Ureter (tissue), 1 donor: Measurements from ENCODE around the gene NDFIP2. TPM values are rescaled to one million over a fixed set of nuclear protein-coding genes. Genes with fewer than 3 reads are reported as not detected.
"Not testable (repeated sequence)": the region's sequence is repeated elsewhere in the genome, so short reads cannot be mapped to it uniquely, and the experiment has no call there.

Experiments
- DNase-seq: peaks from one replicate; pipeline ENCODE4 v3.0.0-alpha.2; 2020; ENCODE audit warnings: low spot score
- total RNA-seq: library from RNA; stranded (reverse); gene quantifications from one replicate; pipeline ENCODE4 v1.2.4, GENCODE V29; 2023
- donor health status: DM: yes; HTN: yes; CAD: no.

The NDFIP2 gene
- total RNA-seq, 1 donor from 2014 or later, result 57.1 TPM

DNA sequence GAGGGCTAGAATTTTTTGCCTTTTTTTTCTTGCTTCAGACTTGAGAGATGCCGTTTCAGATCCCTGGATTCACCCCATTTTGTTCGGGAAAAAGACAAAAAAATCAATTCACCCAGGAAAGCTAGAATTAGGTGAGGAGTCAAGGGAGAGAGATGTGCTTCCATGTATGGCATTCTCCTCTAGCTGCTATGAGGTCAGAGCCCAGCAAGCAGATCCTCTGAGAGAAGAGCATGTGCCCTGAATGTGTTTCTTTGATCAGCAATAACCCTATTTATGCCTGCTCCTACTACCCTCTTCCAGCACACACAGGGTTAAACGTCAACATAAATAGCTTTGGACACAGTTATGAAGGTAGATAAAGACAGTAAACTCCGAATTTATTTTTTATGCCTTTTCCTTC lies 53.6 kb downstream of the NDFIP2 start:
- DNase-seq, result no peak

DNA sequence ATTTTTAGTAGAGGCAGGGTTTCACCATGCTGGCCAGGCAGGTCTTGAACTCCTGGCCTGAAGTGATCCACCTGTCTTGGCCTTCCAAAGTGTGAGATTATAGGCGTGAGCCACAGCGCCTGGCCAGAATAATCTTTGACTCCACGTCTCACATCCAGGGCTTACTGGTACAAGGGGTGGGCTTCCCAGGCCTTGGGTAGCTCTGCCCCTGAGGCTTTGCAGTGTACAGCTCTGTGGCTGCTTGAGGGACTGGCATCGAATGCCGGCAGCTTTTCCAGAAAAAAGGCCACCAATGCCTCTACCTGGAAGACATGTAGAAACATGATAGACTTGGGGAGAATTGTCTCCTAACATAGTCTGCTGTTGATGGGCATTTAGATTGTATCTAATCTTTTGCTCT lies 57.8 kb downstream of the NDFIP2 start:
- no peak for DNase-seq

DNA sequence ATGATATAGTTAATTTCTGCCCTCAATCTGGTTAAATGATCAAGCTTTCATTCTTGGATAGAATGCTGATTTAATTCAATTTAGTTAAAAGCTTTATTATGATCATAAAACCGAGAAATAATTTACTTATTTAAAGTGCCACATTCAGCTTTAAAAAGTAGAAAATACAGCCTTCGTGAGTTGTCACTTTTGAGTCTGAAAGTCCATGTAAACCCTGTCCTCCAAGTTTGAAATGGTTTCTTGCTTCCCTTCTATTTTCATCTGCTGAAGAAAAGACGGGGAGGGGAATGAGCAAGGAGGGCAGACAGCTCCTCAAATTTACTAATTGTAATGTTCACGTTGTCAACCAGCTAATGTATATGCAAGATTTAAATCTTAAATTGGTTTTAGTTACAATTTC lies 59.5 kb downstream of the NDFIP2 start:
- DNase-seq, result no peak

DNA sequence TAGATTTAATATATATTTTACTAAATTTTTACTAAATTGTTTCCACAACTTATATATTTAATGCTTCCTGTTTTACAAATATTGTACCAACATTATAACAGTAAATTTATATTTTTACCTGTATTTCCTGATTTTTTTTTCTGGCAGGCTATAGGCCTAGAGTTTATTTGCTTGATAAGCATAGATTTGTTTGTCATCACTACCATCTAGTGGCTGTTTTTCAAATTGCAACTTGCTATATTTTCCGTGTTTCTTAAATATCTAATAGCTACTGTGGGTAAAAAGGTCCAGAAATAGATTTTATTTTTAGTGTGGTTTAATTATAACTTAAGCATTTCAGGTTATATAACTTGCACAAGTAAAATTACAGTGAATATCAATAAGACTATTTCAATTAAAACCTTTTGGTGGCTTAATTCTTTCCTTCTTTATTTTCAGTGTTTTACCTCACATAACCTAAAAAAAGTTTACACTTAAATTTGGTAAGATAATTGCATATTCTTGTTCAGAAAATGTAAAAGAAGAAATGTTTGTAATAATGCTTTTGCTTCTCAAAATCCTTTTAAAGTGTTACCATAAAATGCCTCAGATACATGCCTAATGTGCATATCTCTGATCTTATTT lies 60.6 kb downstream of the NDFIP2 start:
- DNase-seq, result no peak

DNA sequence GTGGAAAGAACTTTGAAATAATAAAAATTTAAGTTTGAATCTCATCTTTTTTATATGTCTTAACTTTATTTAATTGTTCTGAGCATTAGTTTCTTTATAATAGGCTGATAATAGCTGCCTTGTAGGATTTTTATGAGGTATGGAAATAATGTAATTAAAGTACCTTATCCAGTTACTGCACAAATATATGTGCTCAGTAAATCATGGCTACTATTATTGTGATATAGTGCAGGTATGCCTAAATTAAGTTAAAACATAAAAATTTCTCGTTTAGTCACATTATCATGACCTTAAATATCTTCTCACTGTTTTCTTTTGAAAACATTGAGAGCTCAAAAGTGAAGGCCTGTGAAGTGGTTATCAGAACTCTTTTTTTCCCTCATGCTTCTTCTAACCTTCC lies 62.9 kb downstream of the NDFIP2 start:
- DNase-seq, result no peak

DNA sequence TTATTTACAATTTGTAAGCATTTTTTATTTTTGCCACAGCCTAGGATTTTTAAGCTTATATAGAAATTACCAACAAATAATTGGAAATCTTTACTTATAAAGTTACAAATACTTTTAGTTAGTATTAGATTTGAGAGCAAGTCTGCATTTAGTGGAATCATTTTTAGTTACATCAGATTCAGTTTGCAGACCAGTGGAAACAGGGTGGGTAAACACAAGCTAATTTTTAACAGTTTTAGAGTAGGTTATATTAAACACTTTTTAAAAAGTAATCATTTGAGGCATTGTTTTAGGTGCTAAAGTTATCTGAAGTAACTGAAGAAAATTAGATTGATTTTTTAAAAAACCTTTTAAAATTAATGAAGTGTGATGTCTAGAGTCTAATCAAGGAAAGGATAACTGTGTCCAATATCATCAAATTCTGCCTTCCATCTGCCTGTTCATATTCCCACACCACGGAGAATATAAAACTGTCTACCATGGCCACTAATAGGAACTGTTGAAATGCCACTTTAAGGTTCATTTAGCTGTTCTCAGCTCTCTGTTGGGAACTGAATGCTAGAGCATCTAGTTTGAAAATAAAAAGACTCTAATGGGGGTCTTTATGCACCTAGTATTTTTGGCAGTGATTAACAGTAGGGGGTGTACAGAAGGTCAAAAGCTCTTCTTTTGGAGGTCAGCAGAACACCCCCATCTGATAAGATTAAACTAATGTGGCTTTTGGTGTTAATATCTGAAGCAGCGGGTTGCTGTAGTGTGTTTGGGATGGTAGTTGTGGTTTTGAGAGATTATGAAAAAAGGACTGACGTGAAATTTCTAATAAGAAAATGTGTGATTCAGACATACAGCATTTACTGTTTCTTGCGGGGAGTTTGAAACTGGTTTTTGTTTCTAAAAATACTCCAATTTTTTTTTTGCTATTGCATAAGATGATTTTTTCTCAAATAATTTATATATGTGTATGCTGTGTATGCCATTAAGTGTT lies 66.5 kb downstream of the NDFIP2 start:
- DNase-seq, result no peak

DNA sequence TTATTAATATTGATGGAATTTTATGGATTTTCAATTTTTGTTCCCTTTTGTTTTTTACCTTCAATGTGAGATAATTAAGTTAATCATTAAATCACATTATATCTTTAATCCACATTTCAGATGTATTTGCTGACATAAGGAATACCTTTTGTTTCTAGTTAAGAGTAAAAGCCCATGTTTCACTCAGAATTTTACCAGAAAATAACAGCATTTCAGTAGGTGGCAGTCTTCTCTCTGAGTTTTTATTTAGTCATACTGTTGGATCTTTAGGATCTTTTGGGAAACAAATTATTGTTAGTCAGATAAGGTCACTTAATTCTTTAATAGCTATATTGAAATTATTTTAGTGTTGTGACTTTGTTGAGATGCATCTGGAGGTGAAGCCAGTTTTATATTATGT lies 67.9 kb downstream of the NDFIP2 start:
- no peak for DNase-seq

DNA sequence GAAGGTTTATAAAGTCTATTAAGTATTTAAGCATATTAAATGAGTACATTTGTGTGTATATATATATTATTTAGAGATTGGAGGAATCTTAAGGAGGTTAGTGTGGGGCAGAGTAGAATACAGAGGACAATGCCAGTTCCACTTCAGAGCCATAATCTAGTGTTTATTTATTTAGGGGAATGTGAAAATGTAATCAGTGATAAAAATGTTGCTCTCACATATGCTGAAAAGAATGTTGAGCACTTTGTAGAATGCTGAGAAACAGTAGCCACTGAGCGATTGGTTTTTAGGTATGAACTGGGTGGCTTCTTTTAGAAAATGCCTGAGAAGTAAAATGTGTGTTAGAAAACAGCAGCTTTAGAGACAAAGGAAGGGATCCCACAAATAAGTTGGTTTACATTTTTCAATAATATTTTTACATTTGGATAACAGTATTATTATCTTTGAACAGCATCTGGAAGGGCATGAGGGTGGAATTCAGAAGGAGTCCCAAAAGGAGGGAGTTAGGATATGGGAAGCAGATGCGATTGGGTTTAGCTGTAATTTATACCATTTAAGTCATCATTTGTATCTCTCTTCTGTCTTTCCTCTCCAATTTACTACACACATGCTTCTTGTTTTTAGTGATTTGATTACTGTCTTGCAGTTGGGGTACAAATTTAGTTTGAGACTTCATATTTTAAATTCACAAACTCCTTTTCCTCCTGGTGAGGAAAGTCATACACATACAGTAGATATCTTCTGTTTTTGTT lies 68.6 kb downstream of the NDFIP2 start:
- no peak for DNase-seq

DNA sequence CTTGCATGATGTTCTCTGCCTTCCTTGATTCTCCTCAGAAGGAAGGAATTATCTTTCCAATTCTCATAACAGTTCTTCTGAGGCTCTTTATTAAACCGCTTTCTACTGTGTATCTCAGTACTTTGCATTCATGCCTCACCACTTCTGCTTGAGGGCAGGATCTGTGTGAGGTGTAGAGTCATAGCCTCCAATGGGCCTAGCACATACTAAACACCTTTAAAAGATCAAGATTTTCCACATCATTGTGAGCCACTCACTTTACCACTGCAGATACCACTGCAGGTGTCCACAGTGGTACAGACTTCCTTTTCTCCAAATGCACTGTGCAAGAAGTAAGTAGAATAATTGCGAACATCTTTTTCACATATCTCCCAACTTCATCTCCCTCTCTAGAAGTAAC lies 76.7 kb downstream of the NDFIP2 start:
- no peak for DNase-seq

DNA sequence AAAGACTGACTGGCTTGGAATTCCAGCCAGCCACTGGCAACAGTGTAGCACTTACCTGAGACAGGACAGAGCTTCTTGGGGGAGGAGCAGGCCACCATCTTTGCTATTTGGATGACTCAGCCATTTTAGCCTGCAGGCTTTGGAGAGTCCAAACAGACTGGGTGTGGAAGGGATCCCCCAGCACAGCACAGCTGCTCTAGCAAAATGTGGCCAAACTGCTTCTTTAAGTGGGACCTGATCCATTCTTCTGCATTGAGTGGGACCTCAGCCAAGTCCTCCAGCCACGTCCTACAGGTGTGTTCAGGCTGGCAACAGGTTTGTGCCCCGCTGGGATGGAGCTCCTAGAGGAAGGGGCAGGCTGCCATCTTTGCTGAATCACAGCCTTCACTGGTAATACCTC lies 80.0 kb downstream of the NDFIP2 start:
- no peak for DNase-seq

DNA sequence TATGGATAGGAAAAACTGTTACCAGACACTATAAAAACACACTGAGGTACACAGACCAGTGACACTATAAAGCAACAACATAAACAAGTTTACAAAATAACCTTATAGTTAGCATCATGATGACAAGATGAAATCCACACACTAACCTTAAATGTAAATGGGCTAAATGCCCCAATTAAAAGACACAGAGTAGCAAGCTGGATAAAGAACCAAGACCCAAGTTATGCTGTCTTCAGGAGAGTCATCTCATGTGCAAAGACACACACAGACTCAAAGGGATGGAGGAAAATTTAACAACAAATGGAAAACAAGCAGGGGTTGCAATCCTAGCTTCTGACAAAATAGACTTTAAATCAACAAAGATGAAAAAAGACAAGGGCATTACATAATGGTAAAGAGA lies 81.6 kb downstream of the NDFIP2 start:
- no peak for DNase-seq

DNA sequence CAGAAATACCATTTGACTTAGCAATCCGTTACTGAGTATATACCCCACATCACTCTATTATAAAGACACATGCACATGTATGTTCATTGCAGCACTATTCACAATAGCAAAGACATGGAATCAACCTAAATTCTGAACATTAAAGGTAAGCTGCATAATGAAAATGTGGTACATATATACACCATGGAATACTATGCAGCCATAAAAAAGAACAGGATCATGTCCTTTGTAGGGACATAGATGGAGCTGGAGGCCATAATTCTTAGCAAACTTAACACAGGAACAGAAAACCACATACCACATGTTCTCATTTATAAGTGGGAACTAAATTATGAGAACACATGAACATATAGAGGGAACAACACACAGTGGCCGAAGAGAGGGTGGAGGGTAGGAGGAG lies 85.2 kb downstream of the NDFIP2 start:
- no peak for DNase-seq

DNA sequence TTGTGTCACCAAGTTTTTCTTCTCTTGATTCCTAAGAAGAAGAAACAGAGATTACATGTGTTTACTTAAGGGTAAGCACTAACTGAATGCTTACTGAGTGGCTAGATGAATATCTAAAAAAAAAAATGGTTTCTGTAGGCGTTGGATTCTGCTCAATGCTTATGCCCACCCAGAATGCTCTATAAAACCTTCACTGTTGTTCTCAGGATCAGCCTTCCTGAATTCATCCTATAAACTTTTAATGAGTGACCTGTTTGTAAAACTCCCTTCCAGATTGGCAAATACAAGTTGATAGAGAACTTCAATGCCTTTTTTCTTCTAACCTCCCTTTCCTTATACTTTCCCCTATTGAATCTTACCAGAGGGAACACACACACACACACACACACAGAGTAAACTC lies 90.2 kb downstream of the NDFIP2 start:
- no peak for DNase-seq

DNA sequence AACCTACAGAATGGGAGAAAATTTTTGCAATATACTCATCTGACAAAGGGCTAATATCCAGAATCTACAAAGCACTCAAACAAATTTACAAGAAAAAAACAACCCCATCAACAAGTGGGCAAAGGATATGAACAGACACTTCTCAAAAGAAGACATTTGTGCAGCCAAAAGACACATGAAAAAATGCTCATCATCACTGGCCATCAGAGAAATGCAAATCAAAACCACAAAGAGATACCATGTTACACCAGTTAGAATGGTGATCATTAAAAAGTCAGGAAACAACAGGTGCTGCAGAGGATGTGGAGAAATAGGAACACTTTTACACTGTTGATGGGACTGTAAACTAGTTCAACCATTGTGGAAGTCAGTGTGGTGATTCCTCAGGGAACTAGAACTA lies 92.9 kb downstream of the NDFIP2 start:
- DNase-seq, result not testable (repeated sequence)

DNA sequence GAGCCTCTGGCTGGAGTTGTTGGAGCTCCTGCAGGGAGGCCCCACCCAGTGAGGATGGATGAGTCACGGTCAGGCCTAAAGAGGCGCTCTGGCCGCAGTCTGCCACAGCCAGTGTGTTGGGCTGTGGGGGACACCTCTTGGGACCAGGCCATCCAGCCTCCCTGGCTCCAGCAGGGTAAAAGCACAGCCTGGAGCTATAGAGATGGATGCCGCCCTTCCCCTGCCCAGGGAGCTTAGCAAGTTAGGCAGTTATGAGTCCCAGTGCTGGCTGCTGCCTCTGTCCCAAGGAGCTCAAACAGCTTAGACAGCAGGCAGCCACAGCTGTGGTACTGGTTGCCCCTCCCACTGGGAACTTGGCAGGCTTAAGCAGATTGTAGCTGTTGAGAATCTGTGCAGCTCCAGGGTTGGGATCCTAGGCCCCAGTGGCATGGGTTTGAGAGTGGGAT lies 100.9 kb downstream of the NDFIP2 start:
- no peak for DNase-seq

DNA sequence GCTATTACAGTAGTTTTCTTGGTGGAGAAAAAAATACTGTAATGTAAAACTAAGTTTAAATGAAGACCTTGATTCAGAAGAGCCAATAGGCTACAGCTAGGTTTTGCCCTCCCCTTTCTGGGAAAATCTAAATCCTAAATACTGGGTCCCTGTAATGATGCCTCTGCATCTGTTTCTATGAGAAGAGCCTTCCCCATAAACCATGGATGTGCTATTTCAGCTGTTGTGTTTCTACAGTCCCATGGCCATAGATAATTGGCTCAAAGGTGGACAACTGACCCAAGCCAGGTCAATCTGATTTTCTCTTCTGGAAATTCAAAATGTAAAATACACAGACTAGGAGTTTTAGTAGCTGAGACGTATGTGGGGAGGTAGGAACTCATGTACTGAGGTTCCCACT lies 101.9 kb downstream of the NDFIP2 start:
- no peak for DNase-seq

DNA sequence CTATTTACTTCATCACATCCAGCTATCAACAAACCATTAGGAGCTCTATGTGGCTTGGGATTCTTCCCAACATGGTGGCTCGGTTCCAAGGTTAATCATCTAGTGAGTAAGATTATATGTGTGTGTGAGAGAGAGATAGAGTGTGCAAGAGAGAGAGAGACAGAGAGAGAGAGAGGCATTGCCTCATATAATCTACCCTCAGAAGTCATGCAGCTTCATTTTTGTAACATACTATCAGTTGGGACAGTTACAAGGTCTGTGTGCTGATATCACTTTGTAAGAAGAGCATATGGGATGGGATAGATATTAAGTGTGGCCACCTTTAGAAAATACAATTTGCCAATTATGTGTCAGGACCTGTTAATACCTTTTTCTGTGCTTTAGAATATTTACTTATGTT lies 104.1 kb downstream of the NDFIP2 start:
- DNase-seq, result no peak

DNA sequence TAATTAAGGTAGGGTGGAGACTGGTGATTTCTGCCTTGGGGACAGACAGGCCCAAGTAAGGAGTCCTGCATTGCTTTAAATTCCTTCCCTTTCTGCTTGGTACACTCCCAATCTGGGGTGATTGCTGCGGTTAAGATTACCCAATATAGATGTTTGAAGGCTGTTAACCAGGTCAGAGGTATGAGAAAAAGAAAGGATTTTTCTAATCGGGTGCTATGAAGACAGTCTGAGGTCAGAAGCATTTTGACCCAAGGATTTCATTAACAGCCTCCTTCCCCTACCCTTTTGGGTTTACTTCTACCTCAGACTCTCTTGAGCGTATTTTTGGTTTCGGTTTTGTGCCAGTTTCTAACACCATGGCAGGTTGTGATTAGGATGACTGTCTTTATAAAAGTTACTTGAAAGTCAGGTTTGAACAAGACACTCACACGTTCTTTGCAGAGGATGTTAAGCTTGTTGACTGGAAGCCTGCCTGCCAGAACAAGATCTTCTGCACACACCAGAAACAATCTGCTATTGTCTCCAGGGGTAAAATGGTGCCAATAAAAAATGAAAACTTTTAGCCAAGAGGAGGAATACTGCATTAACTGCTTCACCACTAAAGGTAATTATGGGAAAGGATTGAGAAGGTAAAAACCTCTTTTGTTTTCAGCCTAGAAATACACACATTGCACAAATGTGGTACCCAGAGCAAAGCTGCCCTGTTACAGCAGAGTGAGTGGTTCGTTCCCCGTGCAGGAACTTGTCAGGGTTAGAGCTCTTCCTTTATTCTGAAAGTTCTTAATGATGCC lies 108.8 kb downstream of the NDFIP2 start:
- no peak for DNase-seq

DNA sequence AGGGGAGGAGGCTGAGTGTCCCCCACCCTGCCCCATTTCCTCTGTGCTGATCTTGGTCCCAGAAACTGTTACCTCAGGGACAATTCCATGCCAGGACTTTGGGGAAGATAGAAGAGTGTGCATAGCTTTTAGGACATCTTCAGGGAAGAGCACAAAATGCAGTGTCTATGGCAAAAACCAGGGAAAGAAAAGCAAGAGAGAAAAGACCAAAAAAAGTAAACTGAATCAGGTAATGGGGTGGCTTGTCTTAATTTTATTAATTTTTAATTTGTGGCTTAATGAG lies 109.4 kb downstream of the NDFIP2 start:
- no peak for DNase-seq

DNA sequence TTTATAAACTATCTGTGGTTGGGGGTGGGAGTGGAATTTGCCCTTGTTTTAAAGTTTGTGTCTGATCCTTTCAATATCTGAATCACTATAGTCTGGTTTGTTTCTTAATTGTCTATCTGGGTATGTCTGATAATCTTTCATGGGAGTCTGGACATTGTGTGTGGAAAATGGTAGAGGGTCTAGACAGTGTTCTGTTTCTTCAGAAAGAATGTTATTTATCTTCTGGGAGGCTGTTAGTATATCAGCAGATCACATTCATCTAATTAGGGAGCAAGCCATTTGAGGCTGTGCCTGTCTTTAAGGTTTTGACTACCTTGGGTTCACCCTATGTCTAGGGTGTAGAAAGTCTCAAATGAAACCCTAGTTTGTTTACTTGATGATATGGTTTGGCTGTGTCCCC lies 110.5 kb downstream of the NDFIP2 start:
- DNase-seq, result no peak

DNA sequence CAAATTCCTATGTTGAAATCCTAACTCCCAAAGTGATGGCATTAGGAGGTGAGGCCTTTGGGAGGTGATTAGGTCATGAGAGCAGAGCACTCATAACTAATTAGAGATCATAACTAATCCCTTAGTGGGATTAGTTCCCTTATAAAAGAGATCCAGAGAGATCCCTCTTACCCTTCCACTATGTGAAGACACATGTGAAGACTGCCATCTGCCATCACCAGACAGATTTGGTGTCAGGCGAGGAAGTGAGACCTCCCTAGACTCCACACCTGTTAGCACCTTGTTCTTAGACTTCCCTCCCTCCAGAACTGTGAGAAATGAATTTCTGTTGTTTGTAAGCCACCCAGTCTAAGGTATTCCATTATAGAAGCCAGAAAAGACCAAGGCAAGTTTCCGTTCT lies 112.2 kb downstream of the NDFIP2 start:
- no peak for DNase-seq
